Endothelial cell of umbilical vein (primary cell): ENCODE results near the gene ZNF530. TPM values are rescaled to one million over a fixed set of nuclear protein-coding genes. Genes with fewer than 3 reads are reported as not detected.

ENCODE experiments used
- BruUV-seq: library from RNA; stranded (reverse); fragments of 400-500 nt; replicated peaks from 2 replicates; lab custom pipeline; 2021; lab: Mats Ljungman, UMichigan
- CTCF ChIA-PET: fragments of 300-600, 350-600 bp; sonication (Branson Sonifier 250); formaldehyde crosslinking; loops from one replicate; lab custom pipeline; 2021; ENCODE audit warnings: antibody characterized with exemption, inconsistent platforms; lab: Charles Lee
- POLR2A ChIA-PET: fragments of 300-600, 350-600 bp; sonication (Branson Sonifier 250); formaldehyde crosslinking; loops from one replicate; lab custom pipeline; 2021; ENCODE audit warnings: antibody characterized with exemption, inconsistent platforms; lab: Charles Lee
- DNase-seq: peaks from one replicate; pipeline ENCODE4 v3.0.0-alpha.2; 2011; ENCODE audit warnings: low read depth, low spot score
- FAIRE-seq: peaks from 2 replicates; lab custom pipeline; 2011; peaks lifted over from hg19 to GRCh38; lab: Jason Lieb, UNC
- H2AFZ ChIP-seq: 2 replicates; pipeline ENCODE4 v1.6.0; 2012; ENCODE audit warnings: low read depth, low read length, control low read depth, inconsistent platforms
- H3K27ac ChIP-seq: 2 replicates; pipeline ENCODE4 v1.5.1; 2011; ENCODE audit warnings: low read depth, mild to moderate bottlenecking, control low read depth, low read length, moderate library complexity; ENCODE audit not compliant: insufficient read depth
- H3K27me3 ChIP-seq, 2 experiments: 2 replicates each; pipeline versions ENCODE4 v1.6.0 to v1.6.1; 2011; ENCODE audit warnings: low read length in 2 of 2, mixed read lengths in 1 of 2; ENCODE audit not compliant: control insufficient read depth in 2 of 2, insufficient read depth in 2 of 2
- H3K36me3 ChIP-seq, 2 experiments: 2 replicates in 1 of 2; 3 replicates in 1 of 2; pipeline ENCODE4 v1.5.1; 2011; ENCODE audit warnings: low read length in 2 of 2, mild to moderate bottlenecking in 1 of 2, moderate library complexity in 1 of 2; ENCODE audit not compliant: control insufficient read depth in 2 of 2, insufficient read depth in 2 of 2; ENCODE audit errors: extremely low read depth in 1 of 2
- H3K4me1 ChIP-seq: 3 replicates; pipeline ENCODE4 v1.5.1; 2011; ENCODE audit warnings: mild to moderate bottlenecking, low read length; ENCODE audit not compliant: control insufficient read depth, insufficient read depth; ENCODE audit errors: extremely low read depth
- H3K4me2 ChIP-seq: 2 replicates; pipeline ENCODE4 v1.6.1; 2011; ENCODE audit warnings: low read length, control low read depth, mixed read lengths; ENCODE audit not compliant: insufficient read depth
- H3K4me3 ChIP-seq, 3 experiments: fragments of 200-600 bp in 1 of 3; sonication (generic), shearing (Covaris generic) in 1 of 3; replicated peaks in 1 of 3; 2 replicates each; pipeline ENCODE4 v1.5.1; 2011 to 2016; ENCODE audit warnings: control low read depth in 3 of 3, low read length in 3 of 3, mild to moderate bottlenecking in 2 of 3, inconsistent platforms in 1 of 3, low read depth in 1 of 3, moderate library complexity in 1 of 3; ENCODE audit not compliant: insufficient read depth in 1 of 3
- H3K79me2 ChIP-seq: 2 replicates; pipeline ENCODE4 v1.6.0; 2012; ENCODE audit warnings: low read length, inconsistent platforms; ENCODE audit not compliant: control insufficient read depth, insufficient read depth
- H3K9ac ChIP-seq: replicated peaks from 2 replicates; pipeline ENCODE3; 2011; ENCODE audit warnings: low read length, control low read depth; ENCODE audit not compliant: insufficient read depth; ENCODE audit errors: extremely low read depth
- H3K9me1 ChIP-seq: replicated peaks from 3 replicates; pipeline ENCODE4 v1.6.0; 2011; ENCODE audit warnings: mild to moderate bottlenecking, low read length; ENCODE audit not compliant: control insufficient read depth, insufficient read depth; ENCODE audit errors: extremely low read depth
- H3K9me3 ChIP-seq: replicated peaks from 2 replicates; pipeline ENCODE4 v1.5.1; 2012; ENCODE audit warnings: low read length, inconsistent platforms; ENCODE audit not compliant: control insufficient read depth, insufficient read depth
- H4K20me1 ChIP-seq: replicated peaks from 2 replicates; pipeline ENCODE3; 2011; ENCODE audit warnings: mild to moderate bottlenecking, low read length; ENCODE audit not compliant: control insufficient read depth, insufficient read depth; ENCODE audit errors: extremely low read depth
- EZH2 ChIP-seq: IDR thresholded peaks from 2 replicates; pipeline ENCODE4 v1.6.1; 2012; ENCODE audit warnings: borderline replicate concordance, low read depth, mild to moderate bottlenecking, moderate library complexity, low read length, inconsistent platforms; ENCODE audit not compliant: severe bottlenecking
- GATA2 ChIP-seq: IDR thresholded peaks from 2 replicates; pipeline ENCODE4 v1.7.0; 2011; ENCODE audit warnings: low read depth, mild to moderate bottlenecking, moderate library complexity, mixed read lengths, low read length; ENCODE audit not compliant: insufficient read length, insufficient read depth
- JUN ChIP-seq: IDR thresholded peaks from 2 replicates; pipeline ENCODE4 v1.6.1; 2011; ENCODE audit warnings: borderline replicate concordance, low read depth; ENCODE audit not compliant: insufficient read length, insufficient read depth
- MYC ChIP-seq: IDR thresholded peaks from one replicate; pipeline ENCODE4 v1.6.1; 2011; ENCODE audit warnings: mild to moderate bottlenecking, low read depth, low read length
- POLR2AphosphoS5 ChIP-seq: IDR thresholded peaks from 2 replicates; pipeline ENCODE4 v1.6.1; 2012; ENCODE audit warnings: low read depth, mild to moderate bottlenecking, control low read depth, low read length, moderate library complexity; ENCODE audit not compliant: insufficient read depth
- dilution Hi-C: fragments of 300-500 bp; cut with MboI; formaldehyde crosslinking; loops from one replicate; pipeline ENCODE4 v1.15.0; 2019; ENCODE audit warnings: low sequenced_read_pairs; ENCODE audit not compliant: extremely low pct_ligation_motif_present
- intact Hi-C: fragments of 100-400 bp; cut with micrococcal nuclease; formaldehyde crosslinking; loops from one replicate; pipeline ENCODE4 v1.10.0; 2022
- polyA plus RNA-seq, 4 experiments: library from polyadenylated mRNA; depleted of rRNA in 3 of 4; stranded (reverse) in 3 of 4; unstranded in 1 of 4; fragments of >200 nt; gene quantifications; 2 replicates each; pipeline versions ENCODE4 v1.2.1 to v1.2.3, GENCODE V29; 2011 to 2012; ENCODE audit warnings: missing spikeins in 1 of 4
- total RNA-seq: library from RNA; stranded (reverse); gene quantifications from 2 replicates; pipeline ENCODE4 v1.2.3, GENCODE V29; 2021
- TF ChIP-seq, protein P1 (sequence below): IDR thresholded peaks from 2 replicates; pipeline ENCODE4 v1.6.1; 2011; ENCODE audit not compliant: insufficient read depth, insufficient read length

Gene ZNF530
- total and polyA plus RNA-seq, 2 donors (not counting 3 experiments of a cell fraction or from before 2014, with no cell fraction given) = 1.5 to 4.0 TPM

DNA sequence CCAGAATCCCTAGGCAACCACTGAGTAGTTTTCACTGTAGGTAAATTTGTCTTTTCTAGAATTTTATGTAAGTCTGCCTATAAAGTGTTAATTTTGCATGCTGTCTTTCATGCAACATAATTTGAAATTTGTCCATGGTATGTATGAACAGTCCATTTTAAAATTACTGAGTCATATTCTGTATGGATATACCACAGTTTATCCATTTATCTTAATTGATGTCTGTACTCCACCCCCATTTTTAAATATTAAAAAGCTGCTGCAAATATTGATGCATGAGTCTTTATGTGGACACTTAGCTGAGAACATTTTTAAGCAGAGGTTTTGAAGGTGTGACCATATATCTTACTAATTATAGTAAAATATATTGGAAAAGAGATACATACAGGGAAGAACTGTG lies 23.4 kb downstream of the ZNF530 start:
- peaks cover 9 to 38% of the 10 kb centered on the region in 2 experiments for H3K36me3 ChIP-seq
- POLR2A ChIA-PET = no interaction called here
- TF ChIP-seq EZH2 (no peak), MYC (no peak), POLR2AphosphoS5 (no peak), GATA2 (no peak), JUN (no peak)
- TF ChIP-seq, protein P1, sequence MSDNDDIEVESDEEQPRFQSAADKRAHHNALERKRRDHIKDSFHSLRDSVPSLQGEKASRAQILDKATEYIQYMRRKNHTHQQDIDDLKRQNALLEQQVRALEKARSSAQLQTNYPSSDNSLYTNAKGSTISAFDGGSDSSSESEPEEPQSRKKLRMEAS = no peak

More for the DNA sequence above, 23.4 kb downstream of the ZNF530 start:
- no peak for FAIRE-seq
- intact Hi-C loops (no loop called here), dilution Hi-C loops (no loop called here)
- no peak overlapping the region for H3K4me3 ChIP-seq
- H3K4me1 ChIP-seq = no peaks in the 10 kb centered on the region
- peaks cover 2% of the 10 kb centered on the region for H3K79me2 ChIP-seq
- DNase-seq = no peak
- no peaks in the 10 kb centered on the region for H3K27me3 ChIP-seq
- peaks cover 26% of the 10 kb centered on the region for H3K9me3 ChIP-seq
- H3K9me1 ChIP-seq = no peaks in the 10 kb centered on the region
- CTCF ChIA-PET = no interaction called here
- no peak overlapping the region for H3K9ac ChIP-seq
- H2AFZ ChIP-seq = no peak overlapping the region
- H3K4me2 ChIP-seq = no peak overlapping the region
- no TSS peak for BruUV-seq
- no peak overlapping the region for H3K27ac ChIP-seq
- no peaks in the 10 kb centered on the region for H4K20me1 ChIP-seq
